ENCODE results near the gene RLN2.

GRCh38 chr9:5274770-5275169 is 29.7 kb downstream of the RLN2 start:
- TF ChIP-seq, protein P1, sequence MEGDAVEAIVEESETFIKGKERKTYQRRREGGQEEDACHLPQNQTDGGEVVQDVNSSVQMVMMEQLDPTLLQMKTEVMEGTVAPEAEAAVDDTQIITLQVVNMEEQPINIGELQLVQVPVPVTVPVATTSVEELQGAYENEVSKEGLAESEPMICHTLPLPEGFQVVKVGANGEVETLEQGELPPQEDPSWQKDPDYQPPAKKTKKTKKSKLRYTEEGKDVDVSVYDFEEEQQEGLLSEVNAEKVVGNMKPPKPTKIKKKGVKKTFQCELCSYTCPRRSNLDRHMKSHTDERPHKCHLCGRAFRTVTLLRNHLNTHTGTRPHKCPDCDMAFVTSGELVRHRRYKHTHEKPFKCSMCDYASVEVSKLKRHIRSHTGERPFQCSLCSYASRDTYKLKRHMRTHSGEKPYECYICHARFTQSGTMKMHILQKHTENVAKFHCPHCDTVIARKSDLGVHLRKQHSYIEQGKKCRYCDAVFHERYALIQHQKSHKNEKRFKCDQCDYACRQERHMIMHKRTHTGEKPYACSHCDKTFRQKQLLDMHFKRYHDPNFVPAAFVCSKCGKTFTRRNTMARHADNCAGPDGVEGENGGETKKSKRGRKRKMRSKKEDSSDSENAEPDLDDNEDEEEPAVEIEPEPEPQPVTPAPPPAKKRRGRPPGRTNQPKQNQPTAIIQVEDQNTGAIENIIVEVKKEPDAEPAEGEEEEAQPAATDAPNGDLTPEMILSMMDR (IDR thresholded peaks at IDR 0.05) = no peak
- no peak for TF ChIP-seq POLR2A (IDR thresholded peaks at IDR 0.05)

Measured in gastroesophageal sphincter (tissue), 3 donors.